NCI-H774 (cell line): ENCODE data around the gene SLC9A3.

ENCODE experiments used
- DNase-seq: peaks from one replicate; lab custom pipeline; 2025; lab: John Stamatoyannopoulos, UW

SLC9A3 gene

DNA sequence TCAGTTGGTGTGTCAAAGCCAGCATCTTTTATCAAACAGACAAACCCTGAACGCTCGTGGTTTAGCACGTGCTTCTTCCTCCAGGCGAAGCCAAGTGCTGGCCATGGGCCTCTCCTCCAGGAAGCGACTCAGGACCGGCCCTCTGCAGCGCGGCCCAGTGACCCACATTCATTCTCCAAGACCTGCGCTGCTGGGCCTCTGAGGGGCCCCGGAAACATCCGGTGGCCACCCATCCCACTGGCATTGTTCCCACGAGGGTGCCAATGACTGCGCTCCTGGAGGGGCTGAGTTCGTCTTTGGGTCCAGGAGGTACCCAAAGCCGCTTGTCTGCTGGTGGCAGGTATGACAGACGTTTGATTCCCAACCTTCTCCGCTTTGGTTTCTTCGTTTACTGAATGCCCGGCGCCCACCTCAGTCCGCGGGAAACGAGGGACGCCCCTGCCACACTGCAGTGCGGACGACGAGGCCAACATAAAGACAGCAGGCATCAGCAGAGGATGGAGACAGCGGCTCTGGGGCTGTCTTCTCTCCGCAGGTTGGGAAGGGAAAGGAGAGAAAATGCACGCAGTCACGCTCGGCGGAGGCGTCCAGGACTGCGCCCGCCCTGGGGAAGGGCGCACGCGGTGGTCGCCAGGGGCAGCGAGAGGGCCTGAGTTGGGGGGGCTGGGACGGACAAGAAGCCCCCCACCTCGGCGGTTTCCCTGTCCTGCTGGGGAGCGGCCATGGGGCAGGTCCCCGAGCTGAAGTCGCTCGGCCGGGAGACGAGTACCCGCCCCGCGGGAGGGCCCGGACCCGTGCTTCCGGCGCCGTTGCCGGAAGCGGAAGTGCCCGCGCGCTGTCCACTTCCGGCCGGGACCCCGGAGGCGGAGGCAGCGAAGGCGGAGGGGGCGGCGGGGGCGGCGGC lies 81.7 kb downstream of the SLC9A3 start, which contains the start of gene EXOC3:
TSS of gene EXOC3 (plus strand) at position 842 of the 904 bp plus-strand sequence. CDS start 3,030 bp downstream, outside the sequence.
- peak; percentile 79 for DNase-seq

DNA sequence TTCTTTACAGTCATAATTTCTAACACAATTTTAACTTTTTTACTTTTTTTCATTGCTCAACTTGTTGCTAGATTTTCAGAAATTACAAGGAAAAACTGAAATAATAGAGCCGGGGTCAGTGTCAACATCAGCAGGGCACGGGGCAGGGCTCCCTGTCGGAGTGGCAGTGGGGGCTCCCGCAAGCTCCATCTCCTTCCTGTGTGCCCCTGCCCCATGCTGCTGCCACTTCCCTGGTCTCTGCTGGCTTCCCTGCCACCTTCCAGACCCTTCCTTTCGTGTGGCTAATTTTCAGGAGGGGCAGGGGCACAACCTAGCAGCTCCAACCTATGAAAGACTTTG lies 82.3 kb downstream of the SLC9A3 start:
- DNase-seq = no peak

DNA sequence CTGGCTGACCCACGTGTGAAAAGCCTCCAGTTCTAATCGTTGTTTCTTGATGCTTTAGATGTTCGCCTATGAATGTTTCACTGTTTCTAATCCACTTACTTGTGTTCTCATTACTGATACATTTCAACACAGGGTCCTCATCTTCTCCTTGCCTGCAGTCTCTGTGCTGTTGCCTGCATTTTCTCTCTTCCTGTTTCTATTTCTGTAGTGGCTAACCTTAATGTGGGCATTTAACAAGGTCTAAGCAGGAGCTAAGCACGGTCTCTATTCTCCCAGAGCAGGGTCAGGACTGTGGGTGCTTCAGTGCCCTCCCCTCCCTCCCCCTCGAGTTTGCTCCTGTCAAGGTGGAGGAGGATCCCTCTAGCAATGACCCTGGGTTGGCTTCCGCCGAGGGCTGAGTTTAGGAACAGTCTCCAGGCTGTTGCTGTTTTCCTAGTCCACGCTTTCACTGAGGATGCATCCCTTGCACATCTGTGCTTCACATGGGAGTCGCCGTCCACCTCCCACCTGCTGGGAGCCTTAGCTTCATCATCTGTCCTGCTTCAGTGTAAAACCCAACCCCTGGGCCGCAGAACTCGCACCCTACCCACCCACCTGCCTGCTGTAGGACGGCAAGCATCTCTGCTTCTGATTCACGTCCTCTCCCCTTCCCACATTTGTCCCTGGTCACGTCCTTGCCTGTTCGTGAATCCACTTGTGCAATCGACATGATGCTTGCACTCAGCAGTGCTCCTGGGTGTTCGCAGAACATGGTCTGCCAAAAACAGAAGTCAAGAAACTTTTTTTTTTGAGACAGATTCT lies 83.6 kb downstream of the SLC9A3 start:
- DNase-seq = no peak

DNA sequence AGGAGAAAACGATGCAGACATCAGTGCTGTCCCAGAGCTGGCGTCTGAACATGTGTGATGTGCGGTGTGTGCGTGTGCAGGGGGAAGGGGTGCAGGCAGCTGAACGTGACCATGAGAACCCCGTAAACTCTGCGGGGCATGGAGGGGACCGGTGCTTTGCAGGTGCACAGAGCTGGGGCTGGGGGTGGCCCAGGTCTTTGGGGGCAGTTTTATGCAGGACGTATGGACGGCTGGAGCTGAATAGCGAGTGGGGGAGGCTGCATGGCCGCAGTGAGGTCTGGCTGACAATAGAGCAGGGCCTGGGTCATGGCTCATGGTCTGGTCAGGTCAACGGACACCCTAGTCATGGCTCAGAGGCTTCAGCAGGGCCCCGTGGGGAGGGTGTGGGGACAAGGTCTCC lies 84.6 kb downstream of the SLC9A3 start:
- no peak for DNase-seq

DNA sequence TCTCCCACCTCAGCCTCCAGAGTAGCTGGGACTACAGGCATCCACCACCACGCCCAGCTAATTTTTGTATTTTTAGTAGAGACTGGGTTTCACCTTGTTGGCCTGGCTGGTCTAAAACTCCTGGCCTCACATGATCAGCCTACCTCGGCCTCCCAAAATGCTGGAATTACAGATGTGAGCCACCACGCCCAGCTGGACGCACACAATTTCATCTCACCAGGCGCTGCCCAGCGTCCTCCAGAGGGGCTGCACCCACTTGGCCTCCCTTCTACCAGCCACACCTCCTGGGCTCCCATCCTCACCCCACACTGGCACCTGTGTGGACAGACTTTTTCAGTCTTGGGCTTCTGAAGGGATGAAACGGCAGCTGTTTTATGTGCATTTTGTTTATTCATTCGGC lies 85.1 kb downstream of the SLC9A3 start:
- DNase-seq = no peak

DNA sequence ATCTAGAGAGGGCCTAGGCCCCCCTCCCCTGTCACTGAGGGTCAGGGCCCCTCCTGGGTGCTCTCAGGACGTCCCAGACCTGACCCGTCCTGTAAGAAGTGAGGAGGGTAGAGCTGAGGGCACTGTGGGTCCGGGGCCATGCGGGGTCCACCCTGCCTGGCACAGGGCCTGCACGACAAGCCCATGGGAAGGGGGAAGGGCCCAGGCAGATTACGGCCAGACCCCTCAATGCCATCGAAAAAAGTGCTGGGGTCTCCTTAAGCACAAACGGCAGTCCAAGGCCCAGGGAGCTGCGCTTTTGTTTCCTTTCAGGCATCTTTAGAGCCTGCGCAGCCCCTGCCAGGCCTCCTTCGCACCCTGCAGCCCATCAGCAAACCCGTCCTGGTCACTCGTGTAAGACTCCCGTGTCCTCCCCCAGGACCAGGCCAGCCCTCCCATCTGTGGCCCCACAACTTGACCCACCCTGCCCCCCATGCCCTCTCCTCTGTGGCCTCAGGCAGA lies 85.7 kb downstream of the SLC9A3 start:
- no peak for DNase-seq

DNA sequence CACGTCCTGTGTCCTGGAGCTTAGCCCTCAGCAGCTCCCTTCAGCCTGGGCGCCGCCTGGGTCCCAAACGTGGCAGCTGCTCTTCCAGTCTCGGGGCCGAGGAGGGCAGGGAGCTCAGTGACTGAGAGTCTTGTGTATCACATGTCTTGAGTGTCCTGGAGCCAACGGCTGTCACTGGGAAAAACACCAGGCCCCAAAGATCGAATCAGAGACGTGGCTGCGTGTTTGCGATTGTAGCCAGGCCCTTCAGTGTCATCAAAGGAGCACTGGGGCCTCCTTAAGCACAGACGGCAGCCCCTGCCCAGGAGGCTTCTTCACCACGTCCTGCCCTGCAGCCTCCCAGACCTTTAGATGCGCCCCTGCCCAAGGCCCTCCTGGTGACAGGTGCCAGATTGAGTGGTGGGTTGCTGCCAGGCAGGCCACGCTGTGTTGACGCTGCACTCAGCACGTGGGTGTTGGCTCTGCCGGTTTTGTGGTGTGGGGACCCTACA lies 86.9 kb downstream of the SLC9A3 start:
- no peak for DNase-seq

DNA sequence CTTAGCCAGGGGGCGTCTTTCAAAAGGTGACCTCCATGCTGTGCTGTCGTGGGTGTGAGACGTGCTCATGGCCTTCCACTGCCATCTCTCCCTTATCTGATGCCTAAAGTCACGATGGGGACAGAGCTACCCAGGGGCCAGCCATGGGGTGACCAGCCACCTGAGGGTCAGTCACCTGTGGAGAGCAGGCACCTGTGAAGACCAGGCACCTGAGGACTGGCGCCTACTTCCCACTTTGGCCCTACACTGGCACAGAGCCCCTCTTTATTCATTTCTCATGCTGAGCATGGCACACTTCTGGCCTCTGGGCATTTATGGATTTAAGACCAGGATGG lies 87.6 kb downstream of the SLC9A3 start:
- no peak for DNase-seq

DNA sequence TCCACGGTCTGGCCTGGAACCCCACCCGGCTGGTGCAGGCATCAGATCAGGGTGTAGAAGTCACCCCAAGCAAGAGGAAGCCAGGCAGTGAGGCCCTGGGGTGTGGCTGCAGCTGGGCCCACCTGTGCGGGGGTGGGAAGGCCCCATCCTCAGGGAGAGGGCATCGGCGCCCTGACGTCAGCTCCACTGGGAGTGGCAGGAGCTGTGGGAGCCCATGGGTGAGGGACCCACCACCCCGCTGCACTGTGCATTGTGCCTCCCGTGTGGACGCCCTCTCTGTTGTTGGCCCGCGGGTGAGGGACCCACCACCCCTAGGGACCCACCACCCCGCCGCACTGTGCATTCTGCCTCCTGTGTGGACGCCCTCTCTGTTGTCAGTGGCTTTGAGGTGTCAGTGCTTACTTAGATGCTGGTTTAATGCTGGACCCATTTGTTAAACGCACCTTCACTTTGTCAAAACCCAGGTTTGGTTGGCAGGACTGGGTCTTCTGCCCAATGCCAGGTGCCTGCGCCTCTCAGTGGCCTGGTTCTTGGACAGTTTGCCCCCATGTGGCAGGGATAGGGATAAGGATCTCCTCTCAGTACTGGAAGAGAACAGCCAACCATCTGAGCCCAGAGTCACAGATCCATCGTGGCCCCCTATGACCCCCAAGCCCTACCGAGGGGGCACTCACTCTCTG lies 88.1 kb downstream of the SLC9A3 start:
- DNase-seq = no peak

DNA sequence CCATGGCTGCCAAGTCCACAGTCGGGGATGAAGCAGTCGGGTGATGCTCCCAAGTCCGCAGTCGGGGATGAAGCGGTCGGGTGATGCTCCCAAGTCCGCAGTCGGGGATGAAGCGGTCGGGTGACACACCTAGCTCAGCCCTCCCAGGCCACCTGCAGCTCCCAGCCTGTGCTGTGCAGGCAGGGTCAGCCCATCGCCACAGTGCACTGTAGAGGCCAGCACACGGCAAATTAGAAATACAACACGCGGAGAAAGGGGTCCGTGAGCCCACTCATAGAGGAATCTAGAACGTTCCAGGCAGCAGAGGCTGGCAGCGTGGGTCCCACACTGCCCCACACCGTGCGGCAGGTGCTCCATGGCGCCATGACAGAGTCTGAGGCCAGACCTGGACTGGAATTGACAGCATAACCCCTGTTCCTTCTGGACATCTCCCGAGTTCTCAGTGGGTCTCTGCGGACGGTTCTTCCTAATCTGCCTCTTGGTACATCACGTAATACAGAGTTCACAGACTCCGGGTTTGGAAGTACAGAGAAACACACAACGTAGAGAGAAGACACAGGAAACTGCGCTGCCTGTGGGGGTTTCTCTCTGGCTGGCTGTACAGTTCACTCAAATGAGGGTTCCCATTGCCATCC lies 89.0 kb downstream of the SLC9A3 start:
- DNase-seq = no peak

DNA sequence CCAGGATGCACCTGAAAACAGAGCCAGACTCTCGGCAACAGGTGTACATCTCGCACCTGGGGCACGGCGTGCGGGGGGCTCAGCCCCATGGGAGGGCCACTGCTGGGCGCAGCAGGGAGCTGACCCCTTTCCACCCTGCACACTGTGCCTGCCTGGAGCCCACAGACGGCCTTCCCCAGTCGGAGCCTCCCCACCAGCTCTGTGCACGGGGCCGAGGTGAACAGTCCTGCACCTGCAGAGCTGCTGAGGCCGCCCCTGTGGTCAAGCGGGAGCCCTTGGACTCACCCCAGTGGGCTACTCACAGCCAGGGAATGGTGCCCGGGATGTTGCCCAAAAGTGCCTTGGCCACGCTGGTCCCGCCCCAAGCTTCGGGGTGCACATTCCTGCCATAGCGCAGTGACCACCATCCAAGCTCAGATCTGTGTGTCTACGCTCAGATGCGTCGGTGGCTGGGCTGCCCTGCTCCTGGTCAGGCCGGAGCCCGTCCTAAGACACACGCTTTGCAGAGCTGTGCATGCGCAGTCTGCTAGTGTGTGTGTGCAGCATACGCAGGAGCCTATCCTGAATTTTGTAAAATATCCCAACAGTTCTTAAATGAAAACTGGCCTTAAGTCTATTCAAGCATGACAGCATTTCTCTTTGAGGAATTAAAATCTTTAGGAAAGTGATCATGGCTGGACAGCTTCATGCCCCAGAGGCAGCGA lies 89.7 kb downstream of the SLC9A3 start:
- DNase-seq = no peak

DNA sequence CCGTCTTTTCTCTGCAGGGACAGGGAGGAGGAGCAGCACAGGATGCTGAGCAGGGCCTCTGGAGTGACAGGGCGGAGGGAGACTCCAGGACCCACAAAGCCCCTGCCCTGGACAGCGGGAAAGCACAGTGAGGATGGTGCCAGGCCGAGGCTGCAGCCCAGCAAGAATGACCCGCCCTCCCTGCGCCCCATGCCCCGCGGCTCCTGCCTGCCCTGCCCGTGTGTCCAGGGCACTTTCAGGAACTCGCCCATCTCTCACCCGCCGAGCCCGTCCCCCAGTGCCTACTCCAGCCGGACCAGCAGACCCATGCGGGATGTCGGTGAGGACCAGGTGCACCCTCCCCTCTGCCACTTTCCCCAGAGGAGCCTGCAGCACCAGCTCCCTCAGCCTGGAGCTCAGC lies 90.4 kb downstream of the SLC9A3 start:
- DNase-seq = no peak

DNA sequence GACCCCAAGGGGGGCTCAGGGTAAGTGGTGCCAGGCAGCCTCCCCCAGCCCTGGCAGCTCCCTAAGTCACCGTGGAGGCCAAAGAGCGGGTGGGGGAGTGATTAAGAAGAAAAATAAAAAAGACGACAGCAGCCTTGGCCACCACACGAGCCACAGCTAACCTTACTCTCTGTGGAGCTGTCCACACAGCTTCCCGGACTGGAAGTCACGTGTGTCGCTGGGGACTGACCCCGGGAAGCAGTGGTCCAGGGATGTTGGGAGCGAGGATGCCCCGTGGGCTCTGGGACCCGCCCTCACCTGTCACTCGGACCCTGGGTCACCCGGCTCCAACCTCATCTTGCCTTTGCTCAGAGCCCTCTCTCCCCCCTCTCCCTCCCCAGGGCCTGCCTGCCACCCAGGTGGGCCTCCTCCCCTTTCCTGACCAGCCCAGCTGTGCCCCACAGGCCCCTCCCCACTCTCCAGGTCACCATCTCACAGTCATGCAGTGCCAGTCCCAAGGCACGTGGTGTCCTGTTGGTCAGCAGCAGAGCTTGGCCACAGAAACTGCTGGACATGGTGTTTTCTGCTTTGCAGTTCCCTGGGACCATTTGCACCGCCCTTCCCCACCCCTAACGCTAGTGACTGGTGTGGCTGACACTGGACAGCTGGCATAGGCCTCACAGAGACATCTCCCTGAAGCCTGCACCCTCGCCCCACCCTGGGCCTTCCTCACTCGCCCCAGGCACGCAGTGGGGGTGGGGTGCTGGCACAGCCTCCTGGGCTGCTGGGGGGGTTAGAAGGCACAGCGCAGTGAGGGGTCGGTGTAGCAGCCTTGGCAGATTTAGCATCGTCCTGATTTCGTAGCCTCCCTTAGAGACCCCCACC lies 91.1 kb downstream of the SLC9A3 start:
- DNase-seq = no peak

DNA sequence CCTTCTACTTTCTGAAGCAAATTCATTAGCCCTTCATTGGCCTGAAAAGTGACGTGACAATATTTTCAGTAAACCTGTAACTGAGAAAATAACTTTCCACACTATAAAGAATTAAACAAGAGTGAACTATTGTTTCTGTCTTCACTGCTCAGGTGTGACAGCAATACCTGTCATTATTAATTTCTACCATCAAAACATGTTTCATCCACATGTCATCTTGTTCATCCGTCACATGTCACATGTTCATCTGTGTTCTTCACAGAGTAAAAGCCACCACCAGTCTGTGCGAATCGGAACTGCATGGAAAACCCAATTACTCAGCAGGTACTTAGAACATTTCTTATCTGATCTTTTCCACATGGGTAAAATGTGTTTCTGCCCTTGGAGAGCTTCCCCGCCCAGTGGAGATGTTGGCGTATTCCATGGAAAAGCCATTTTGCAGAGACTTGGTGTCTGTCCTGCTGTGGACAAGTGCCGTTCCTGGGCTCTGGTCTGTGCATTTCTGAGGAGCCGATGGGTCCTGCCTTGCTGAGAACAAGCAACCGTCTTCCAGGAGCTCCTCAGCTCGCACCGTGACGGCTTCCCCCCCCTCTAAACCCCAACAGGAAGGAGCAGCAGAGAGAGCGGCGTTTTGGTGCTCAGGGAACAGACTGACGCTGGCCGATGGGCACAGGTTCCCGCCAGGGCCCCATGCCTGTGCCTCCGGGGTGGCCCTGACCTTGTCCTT lies 91.9 kb downstream of the SLC9A3 start:
- DNase-seq = no peak

DNA sequence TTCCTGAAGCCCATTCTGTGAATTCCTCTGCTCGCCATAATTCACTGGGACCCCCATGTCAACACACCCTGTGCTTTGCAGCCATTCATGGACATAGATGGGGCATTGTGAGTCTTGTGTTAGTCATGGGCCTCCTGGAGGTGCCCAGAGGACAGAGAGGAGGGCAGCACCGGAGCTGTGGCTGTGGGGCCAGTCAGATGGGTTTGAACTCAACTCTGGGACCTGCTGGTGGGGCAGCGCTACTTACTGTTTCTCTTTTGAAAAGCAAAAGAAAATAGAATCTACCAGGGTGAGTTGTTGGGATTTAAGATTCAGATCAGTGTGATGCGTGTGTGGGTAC lies 92.6 kb downstream of the SLC9A3 start:
- no peak for DNase-seq

DNA sequence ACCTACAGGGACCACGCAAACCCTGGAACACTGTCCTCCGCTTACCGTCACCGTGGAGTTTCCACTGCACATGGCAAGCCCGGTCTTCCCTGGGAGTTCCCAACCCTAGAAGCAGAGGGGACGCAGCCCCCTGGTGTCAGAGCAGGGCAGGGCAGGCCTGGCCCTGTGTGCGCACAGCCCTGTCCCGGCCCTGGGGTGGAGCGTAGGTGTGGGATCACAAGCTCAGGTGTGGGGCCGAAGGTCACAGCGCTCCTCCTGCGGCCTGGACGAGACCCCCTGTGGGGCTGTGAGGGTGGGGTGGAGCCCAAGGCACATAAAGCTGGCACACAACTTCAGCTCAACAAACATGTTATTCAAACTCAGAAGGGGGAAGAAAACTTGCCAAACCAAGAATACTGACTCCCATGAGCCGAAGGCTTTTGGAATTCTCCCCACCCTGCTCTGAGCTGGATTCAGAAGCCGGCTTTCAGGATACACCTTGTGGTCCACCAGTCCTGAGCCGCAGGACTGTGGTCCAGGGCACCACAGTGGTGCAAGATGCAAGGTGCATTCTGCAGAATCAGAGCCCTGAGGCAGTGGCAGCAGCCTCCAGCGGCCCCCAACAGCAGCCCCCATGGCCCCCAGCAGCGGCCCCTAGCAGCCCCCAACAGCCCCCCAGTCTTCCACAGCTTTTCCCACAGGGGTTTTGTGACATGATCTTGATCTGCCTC lies 93.1 kb downstream of the SLC9A3 start:
- DNase-seq = peak; percentile 18

DNA sequence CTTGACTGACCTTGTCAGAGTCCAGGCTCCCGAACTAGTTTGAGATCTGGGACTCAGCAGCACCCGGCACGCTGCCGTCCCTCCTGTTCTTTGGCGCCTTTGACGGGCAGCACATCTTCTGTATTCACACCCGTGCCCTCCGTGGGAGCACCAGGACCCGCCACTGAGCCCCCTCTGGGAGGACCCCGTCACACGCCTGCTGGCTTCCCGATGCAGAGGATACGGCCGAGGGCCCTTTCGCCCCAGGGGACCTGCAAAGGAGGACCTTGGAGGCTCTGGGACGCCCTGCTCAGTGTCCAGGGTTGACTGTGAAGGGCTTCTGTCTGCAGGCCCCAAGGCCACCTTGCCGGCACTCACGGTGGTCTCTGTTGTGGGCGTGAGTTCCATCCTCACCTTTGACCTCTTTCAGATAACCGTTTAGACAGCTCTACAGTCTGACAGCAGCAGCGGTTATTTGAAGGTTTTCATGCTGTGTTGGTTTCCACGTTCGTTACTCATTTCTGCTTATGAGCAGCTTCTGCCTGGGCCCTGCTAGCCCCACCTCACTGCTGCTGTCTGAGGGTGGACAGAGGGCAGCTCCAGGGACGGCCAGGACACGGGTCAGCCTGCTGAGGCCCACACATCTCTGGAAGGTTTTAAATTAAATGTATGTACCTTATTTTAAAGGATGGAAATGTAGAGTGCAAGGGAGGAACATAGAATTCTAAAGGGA lies 93.9 kb downstream of the SLC9A3 start:
- DNase-seq = no peak

DNA sequence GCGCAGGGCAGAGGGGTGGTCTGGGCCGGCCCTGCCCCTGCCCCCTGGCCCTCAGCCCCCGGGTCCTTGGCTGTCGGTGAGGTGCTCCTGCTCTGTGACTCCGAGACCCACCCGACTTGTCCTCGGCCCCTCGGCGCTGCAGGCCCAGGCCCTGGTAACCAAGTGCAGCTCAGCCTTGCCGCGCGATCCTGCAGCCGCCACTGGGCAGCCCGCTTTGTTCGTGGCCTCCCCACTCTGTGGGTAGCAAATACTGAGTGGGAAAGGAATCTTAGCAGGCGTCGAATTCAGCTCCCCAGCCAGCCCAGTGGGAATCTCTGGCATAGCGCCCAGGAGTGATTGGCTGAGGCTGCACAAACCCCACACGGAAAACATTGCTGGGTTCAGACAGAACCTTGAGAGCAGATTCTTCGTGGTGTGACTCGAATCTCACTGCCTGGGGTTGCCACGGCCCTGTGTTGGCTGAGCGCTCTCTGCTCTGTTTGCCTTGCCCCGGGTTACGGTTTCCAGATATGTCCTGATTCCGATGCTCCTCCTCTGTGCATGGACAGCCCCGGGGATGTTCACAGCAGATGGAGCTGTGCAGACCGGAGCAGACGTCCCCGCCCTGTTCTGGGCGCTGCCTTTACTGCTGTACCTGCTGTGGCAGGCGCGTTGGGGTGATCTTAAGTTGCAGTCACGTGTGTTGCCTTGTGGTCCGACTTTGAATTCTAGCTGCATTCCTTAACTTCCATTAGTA lies 94.6 kb downstream of the SLC9A3 start:
- DNase-seq = no peak
